ENCODE measurements around the gene KCNJ5. TPM values are rescaled to one million over a fixed set of nuclear protein-coding genes. Genes with fewer than 3 reads are reported as not detected.

Gene KCNJ5
- total RNA-seq, 1 donor: under 0.01 TPM

DNA sequence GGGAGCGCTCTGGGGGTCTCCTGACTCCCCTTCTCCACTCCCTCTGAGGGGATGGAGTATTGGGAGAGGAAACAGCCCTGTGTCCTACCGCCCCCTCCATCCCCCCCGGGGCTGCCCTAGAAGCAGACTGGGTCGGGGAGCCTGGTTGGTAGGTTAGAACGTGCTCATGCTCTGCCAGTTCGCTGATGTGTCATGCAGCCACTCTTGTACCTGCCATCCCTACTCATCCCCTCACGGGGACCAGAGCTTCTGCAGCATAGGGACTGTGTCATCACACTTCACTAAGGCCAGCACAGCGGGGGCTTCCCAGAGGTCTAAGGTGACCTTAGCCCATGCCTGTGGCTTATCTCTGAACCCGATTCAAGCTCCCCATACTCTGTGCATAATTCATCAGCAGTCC, 28.8 kb upstream of the KCNJ5 start:
- Histone ChIP-seq H3K4me1 (ENCODE audit: insufficient read depth, low read length) (peaks cover 6% of the 10 kb centered on the region), H3K9me3 (ENCODE audit: low read depth, low read length) (no peaks in the 10 kb centered on the region), H3K4me3 (ENCODE audit: low read length) (no peak overlapping the region), H3K27me3 (ENCODE audit: insufficient read depth, low read length) (no peaks in the 10 kb centered on the region)

DNA sequence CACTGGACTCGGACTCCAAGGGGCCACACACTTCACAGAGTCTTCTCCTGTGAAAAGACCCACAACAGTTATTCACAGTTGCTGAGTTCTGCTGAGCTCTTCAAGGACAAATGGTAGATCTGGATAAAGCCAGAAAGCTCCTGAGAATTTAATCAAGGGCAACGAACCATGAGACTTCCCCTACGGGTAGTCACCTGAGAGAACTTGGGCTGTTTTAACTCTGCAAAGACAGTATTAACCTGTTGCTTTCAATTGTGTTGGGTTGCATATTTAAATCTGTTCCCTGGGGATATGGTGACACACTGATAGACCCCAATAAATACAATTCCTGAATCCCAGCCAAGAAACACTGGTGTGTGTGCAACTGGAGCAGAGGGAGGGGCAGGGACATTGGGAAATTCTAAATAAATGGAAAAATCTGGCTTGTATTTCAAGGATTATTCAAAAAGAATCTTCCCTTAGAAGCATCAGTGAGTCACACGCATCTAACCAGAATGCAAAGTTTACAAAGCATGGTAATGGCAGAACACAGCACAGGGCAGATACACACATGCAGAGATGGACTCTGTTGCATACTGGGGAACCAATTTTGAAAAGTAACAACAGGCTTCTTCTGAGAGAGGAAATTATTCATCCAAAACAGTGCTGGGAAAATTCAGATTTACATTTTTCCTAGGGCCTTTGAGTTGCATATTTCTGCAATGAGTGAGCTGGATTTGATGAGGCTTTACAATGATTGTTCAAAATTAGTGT, 28.1 kb upstream of the KCNJ5 start:
- H3K4me3 ChIP-seq (ENCODE audit: low read length): no peak overlapping the region
- H3K9me3 ChIP-seq (ENCODE audit: low read depth, low read length): no peaks in the 10 kb centered on the region
- peaks cover 6% of the 10 kb centered on the region for H3K4me1 ChIP-seq (ENCODE audit: insufficient read depth, low read length)
- no peaks in the 10 kb centered on the region for H3K27me3 ChIP-seq (ENCODE audit: insufficient read depth, low read length)

DNA sequence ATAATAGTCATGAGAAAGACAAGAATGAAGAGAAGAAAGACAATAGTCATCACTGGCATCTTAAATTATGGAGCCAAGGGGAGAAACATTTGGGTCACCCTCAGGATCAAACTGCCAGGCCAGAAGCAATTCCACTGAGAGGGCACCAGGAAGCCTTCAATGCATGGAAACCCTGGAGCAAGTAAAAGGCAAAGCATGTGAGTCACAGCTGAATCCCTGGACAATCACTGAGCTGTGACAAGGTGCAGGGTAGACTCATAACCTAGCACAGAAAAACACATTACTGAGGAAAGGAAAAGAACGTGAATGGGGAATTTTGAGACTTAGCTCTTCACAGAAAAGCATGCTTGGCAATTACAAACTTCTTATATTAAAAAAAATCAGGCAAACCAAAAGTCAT, 25.7 kb upstream of the KCNJ5 start:
- H3K4me1 ChIP-seq (ENCODE audit: insufficient read depth, low read length): no peaks in the 10 kb centered on the region
- no peak overlapping the region for H3K4me3 ChIP-seq (ENCODE audit: low read length)
- H3K9me3 ChIP-seq (ENCODE audit: low read depth, low read length): no peaks in the 10 kb centered on the region
- no peaks in the 10 kb centered on the region for H3K27me3 ChIP-seq (ENCODE audit: insufficient read depth, low read length)

DNA sequence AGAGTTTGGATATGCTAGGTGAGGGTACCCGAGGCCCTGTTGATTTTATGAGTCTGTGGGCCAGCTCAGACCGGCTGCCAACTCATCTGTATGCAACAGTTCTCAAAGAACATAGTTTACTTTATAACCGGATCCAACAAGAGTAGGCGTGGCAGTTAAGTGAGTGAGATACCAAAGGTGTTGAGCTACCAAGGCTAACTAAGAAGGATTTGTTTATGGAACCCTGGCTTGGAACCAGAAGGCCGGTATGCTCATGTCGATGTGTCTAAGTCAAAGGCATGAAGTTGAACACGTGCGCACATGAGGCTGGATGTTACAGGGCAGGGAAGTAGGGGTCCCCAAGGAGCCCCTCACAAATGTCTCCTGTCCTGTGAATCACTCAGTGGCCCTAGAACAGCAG, 23.9 kb upstream of the KCNJ5 start, which contains the start of gene KCNJ1:
Gene KCNJ1 (minus strand): TSS at position 20 of the 400 bp plus-strand sequence. CDS start 27,053 bp downstream, outside the sequence.
- H3K4me3 ChIP-seq (ENCODE audit: low read length): no peak within 1 kb of the TSS
- H3K27me3 ChIP-seq (ENCODE audit: insufficient read depth, low read length): no peaks in the 10 kb centered on the region
- no peaks in the 10 kb centered on the region for H3K9me3 ChIP-seq (ENCODE audit: low read depth, low read length)
- H3K4me1 ChIP-seq (ENCODE audit: insufficient read depth, low read length): no peaks in the 10 kb centered on the region

DNA sequence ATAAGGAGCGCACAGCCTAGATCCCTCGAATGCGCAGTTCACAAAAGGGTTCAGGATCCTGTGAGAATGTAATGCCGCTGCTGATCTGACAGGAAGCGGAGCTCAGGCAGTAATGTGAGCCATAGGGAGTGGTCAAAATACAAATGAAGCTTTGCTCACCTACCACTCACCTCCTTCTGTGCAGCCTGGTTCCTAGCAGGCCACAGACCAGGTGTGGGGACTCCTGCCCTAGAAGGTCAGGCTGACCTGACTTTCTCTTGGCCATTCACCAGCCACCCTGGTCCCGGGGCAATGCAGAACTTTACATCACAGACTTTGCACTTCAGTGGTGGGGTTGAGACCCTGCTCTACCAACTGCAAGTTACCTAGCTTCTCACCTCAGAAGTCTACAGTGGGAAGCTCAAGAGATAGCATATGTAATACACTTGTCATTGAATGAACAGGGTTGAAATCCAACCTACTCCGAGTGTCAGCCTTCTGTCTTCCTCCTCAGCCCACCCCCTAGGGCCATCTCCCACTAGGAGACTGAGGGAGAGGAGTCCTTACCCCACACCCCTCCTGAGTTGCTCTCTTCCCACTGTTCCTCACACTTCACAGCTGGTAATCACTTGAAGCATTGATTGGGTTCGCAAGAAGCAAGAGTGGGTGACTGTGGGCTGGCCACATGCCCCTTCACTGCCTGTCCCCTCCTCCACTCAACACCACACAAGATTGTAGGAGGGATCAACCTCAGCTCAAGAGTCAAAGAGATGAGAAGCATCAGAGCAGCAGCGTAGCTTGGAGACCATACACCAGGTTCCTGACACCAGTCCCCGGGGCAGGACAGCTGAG, 22.1 kb upstream of the KCNJ5 start:
- H3K27me3 ChIP-seq (ENCODE audit: insufficient read depth, low read length): no peaks in the 10 kb centered on the region

DNA sequence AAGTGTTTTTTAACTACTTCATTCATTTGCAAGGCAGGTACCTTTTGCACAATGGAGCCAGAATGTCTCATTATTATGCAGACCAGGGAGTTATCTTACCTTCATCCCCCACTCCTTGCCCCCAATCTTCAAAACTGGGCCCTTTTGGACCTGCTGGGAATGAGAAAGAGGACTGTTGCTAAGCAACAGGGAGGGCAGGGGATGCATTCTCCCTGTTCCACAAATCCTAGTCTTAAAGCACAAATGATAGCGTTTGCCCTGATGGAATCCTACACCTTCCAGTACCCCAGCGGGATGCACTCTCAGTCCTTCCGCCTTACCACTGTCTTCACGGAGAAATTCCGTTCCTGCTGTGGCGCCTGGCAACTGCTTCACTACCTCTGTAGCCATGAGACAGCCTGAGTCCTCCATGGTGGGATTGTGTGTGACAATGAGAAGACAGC, 20.0 kb upstream of the KCNJ5 start:
- H3K4me1 ChIP-seq (ENCODE audit: insufficient read depth, low read length): no peaks in the 10 kb centered on the region
- no peaks in the 10 kb centered on the region for H3K9me3 ChIP-seq (ENCODE audit: low read depth, low read length)
- no peaks in the 10 kb centered on the region for H3K27me3 ChIP-seq (ENCODE audit: insufficient read depth, low read length)
- no peak overlapping the region for H3K4me3 ChIP-seq (ENCODE audit: low read length)

More for the DNA sequence above, 22.1 kb upstream of the KCNJ5 start:
- H3K4me1 ChIP-seq (ENCODE audit: insufficient read depth, low read length): no peaks in the 10 kb centered on the region
- no peak overlapping the region for H3K4me3 ChIP-seq (ENCODE audit: low read length)
- no peaks in the 10 kb centered on the region for H3K9me3 ChIP-seq (ENCODE audit: low read depth, low read length)

DNA sequence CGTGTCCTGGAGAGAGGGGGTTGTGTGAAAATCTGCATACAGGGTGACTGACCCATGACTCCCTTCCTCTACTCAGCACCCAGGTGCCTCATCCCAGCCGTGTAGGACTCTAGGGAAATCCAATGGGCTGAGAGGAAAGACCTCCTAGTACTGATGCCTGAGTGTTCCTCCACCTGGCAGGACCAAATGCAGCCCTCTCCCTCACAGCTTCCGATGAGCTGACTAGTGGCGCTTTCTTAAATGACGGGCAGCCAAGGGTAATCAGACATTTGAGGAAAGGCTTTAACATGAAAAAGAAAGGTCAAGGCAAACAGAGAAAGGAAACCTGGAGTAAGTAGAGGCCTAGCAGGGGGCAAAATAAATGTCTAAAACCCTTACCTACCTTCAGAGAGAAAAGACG, 19.1 kb upstream of the KCNJ5 start:
- no peak overlapping the region for H3K4me3 ChIP-seq (ENCODE audit: low read length)
- no peaks in the 10 kb centered on the region for H3K27me3 ChIP-seq (ENCODE audit: insufficient read depth, low read length)
- H3K4me1 ChIP-seq (ENCODE audit: insufficient read depth, low read length): no peaks in the 10 kb centered on the region
- H3K9me3 ChIP-seq (ENCODE audit: low read depth, low read length): no peaks in the 10 kb centered on the region

DNA sequence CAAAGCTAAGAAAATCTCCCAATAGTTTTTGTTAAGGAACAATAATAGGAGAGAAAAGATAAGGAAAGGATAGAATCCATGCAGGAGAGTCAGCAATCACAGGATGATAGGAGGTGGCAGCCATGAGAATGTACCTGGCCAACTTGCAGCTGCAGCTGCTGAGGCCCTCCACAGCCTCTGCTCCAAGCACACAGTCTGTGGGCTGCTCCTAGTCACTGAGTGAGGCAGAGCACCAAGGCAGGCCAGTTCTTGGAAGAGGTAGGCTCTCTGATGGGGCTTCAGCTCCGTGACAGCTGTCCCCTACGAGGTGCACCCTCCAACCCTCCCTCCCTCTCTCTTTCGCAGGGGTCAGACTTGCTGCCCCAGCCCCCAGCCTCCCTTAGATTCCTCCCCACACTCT, 18.6 kb upstream of the KCNJ5 start:
- Histone ChIP-seq H3K27me3 (ENCODE audit: insufficient read depth, low read length) (no peaks in the 10 kb centered on the region), H3K4me1 (ENCODE audit: insufficient read depth, low read length) (no peaks in the 10 kb centered on the region), H3K4me3 (ENCODE audit: low read length) (no peak overlapping the region), H3K9me3 (ENCODE audit: low read depth, low read length) (no peaks in the 10 kb centered on the region)

DNA sequence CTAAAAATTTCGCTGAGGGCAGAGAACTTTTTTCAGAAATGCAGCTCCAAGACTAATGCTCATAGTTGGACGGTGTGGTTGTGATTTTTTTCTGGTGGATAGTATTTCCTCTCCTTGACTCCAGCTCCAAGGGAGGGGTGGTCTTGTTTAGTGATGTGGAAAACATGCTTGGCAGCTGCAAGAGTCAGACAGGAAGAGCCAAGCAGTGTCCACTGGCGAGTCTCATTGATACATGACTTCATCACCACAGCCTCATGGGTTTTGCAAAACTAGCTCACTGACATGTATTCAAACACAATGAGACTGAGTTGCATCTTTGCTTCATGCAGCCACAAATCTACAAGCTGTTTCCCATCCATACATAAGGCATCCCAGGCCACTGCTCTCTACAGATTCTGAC, 16.7 kb upstream of the KCNJ5 start:
- no peaks in the 10 kb centered on the region for H3K4me1 ChIP-seq (ENCODE audit: insufficient read depth, low read length)
- H3K9me3 ChIP-seq (ENCODE audit: low read depth, low read length): no peaks in the 10 kb centered on the region
- no peaks in the 10 kb centered on the region for H3K27me3 ChIP-seq (ENCODE audit: insufficient read depth, low read length)
- no peak overlapping the region for H3K4me3 ChIP-seq (ENCODE audit: low read length)

DNA sequence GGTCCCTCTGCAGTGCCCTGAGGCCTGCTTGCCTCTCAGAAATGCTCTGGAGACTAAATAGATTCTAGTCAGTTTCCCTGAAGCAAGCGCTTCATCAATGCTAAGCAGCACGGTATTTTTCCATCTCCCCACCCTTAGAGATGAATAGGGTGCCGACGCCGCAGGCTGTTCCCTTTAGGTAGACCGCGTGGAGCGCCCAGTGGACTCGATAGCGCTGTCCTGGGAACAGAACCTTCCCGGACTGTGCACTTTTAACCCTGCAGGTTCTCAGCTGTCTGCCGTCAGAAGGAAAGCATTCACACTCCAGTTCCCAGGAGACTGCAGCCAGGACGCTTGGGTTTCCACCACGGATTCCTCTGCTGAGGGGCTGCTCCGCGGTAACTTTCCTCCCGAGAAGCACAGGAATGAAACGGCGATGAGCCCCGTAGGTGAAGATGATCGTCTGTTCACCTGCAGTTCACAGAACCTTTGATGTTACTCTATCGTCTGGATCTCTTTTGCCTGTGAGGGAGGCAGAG, 15.0 kb upstream of the KCNJ5 start:
- Histone ChIP-seq H3K4me3 (ENCODE audit: low read length) (no peak overlapping the region), H3K9me3 (ENCODE audit: low read depth, low read length) (no peaks in the 10 kb centered on the region), H3K4me1 (ENCODE audit: insufficient read depth, low read length) (no peaks in the 10 kb centered on the region), H3K27me3 (ENCODE audit: insufficient read depth, low read length) (no peaks in the 10 kb centered on the region)

DNA sequence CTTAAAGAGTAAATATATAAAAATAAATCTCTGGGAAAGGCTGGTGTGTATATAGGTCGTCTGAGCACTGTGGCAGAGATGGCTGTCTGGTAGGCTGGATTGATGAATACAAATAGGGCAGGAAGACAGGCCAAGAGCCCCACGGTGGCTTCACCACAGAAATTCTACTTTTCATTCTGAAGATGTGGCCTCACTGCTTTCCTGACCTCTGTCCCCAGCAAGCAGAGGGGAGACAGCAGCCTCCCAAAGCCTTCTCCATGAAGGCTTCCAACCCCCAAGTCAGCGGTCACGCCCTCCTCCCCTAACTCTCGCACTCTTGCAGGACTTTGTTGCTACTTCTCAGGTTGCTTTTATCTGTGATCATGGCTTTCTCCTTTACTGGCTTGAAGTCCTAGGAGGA, 13.4 kb upstream of the KCNJ5 start:
- no peaks in the 10 kb centered on the region for H3K9me3 ChIP-seq (ENCODE audit: low read depth, low read length)
- H3K4me1 ChIP-seq (ENCODE audit: insufficient read depth, low read length): no peaks in the 10 kb centered on the region
- no peaks in the 10 kb centered on the region for H3K27me3 ChIP-seq (ENCODE audit: insufficient read depth, low read length)
- H3K4me3 ChIP-seq (ENCODE audit: low read length): no peak overlapping the region

DNA sequence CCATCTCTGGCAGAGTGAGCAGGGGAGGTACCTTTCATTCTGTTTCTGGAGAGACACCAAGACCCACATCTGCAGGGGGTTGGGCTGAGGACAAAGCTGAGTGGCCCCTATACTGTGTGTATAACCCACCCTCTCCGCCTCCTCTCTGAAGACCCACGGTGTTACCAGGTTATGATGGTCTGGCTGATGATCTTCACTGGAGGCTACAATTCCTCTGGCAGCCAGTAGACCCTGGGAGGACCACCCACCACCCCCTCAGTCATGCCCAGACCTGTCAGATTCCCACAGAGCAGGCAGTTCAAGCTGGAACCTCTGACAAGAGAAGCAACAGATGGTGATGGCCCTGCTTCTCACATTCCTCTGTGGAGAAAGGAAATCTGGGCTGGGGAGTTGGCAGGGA, 12.7 kb upstream of the KCNJ5 start:
- no peaks in the 10 kb centered on the region for H3K9me3 ChIP-seq (ENCODE audit: low read depth, low read length)
- H3K4me3 ChIP-seq (ENCODE audit: low read length): no peak overlapping the region
- no peaks in the 10 kb centered on the region for H3K27me3 ChIP-seq (ENCODE audit: insufficient read depth, low read length)
- no peaks in the 10 kb centered on the region for H3K4me1 ChIP-seq (ENCODE audit: insufficient read depth, low read length)

DNA sequence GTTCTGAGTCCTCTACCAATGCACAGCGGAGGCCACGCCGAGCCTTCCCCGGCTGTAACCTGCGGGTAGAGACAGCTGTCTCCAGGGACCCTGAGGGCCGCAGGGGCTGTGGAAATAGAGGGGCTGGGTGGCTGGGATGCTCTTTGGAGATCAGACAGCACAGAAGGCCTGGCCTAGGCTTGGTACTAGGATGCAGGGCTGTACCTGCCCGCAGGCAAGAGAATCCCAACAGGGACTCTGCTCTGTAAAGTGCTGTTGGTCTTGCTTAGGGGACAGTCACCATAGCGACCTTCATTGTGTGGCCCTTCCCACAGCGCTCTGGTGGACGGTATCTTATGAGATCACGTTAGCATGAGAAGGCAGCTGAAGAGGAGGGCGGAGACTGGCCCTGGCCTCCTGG, 11.3 kb upstream of the KCNJ5 start:
- Histone ChIP-seq H3K4me1 (ENCODE audit: insufficient read depth, low read length) (no peaks in the 10 kb centered on the region), H3K27me3 (ENCODE audit: insufficient read depth, low read length) (peaks cover 6% of the 10 kb centered on the region), H3K9me3 (ENCODE audit: low read depth, low read length) (no peaks in the 10 kb centered on the region), H3K4me3 (ENCODE audit: low read length) (no peak overlapping the region)

DNA sequence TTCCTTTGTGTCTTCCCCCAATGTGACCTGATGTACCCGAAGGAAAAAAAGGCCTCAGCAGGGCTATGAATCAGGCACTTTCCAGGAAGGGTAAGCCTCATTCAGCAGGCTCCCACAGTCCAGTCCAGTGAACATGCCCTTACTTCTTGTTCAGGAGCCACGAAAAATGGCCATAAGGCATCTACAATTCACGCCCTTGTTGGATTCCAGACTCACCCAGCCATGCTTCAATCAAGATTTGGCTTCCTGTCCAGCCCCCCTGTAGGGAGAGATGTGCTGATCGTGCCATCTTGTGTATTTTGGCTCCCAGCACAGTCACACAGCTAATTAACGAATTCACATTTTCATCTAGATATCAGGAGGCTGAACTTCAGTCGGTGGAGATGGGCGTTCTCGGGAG, 9.9 kb upstream of the KCNJ5 start:
- H3K4me3 ChIP-seq (ENCODE audit: low read length): no peak overlapping the region
- H3K9me3 ChIP-seq (ENCODE audit: low read depth, low read length): no peaks in the 10 kb centered on the region
- peaks cover 1% of the 10 kb centered on the region for H3K4me1 ChIP-seq (ENCODE audit: insufficient read depth, low read length)
- H3K27me3 ChIP-seq (ENCODE audit: insufficient read depth, low read length): peaks cover 13% of the 10 kb centered on the region

DNA sequence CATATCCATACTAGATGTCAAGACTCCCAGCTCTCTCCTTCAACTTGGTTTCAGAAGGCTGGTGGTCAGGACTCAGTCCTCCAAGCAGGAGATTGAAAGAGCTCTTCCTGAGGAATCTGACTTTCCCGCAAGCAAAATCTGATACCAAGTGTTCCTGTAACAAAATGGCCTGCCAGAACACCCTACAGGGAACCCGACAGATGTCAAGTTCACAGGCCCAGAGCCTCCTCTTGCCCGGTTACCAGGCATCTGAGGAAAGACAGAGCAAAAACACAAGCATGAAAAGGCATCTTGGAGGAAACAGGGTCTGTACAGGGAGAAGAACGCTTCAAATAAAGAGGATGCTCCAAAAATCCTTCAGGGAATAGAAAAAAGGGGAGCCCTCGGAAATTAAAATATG, 8.7 kb upstream of the KCNJ5 start:
- Histone ChIP-seq H3K27me3 (ENCODE audit: insufficient read depth, low read length) (peaks cover 16% of the 10 kb centered on the region), H3K9me3 (ENCODE audit: low read depth, low read length) (no peaks in the 10 kb centered on the region), H3K4me1 (ENCODE audit: insufficient read depth, low read length) (peaks cover 10% of the 10 kb centered on the region), H3K4me3 (ENCODE audit: low read length) (no peak overlapping the region)

Data from mononuclear cell (primary cell).